ENCODE results near the gene SPESP1. TPM values are rescaled to one million over a fixed set of nuclear protein-coding genes. Genes with fewer than 3 reads are reported as not detected.
A peak's percentile ranks its signal among the peaks of the same experiment; 100 is the strongest.

SPESP1 gene
- total and polyA plus RNA-seq, 2 experiments from 2014 or later: not detected

DNA sequence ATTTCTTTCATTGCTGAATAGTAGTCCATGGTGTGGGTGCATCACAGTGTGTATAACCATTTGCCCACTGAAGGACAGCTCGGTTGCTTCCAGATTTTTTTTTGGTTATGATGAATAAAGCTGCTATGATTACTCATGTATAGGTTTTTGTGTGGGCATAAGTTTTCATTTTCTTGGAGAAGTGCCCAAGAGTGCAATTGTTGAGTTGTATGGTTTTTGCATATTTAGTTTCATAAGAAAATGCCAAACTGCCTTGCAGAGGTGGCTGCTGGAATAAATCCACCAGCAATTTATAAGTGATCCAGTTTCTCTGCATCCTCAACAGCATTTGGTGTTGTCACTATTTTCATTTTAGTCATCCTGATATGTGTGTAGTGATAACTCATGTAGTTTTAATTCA is 8.4 kb upstream of the SPESP1 start:
- no peak for DNase-seq (ENCODE audit: low spot score)

DNA sequence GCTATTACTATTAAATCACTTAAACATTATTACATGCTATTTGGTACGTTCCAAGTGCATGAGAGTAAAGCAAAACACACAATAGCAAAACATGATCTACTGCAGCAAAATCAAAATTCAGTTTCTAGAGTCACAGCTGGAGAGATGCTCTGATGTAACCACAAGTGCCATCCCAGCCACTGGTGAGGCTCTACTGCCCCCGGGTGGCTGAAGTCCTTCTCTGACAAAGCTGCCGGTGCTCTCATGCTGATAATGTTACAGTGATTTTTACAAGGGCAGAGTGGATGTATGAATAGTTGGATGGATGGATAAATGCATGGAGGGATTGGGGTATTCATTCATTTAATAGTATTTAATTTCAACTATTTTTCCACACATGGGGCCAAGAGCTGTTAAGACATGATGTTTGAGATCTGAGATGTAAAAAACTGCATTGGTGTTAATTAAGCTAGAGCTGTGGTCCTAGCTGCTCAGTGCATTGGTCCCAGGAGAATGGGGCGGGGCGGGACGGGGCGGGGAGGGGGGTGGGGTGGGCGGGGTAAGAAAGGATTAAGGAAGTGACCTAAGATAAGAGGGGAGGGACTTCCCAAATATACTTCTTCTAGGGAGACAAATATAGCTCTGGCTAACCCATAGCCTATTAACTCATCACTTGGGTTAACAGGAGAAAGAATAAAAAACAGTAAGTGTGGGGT is 5.3 kb upstream of the SPESP1 start:
- ATAC-seq: peak; percentile 97
- no peaks in the 10 kb centered on the region for H3K4me1 ChIP-seq (ENCODE audit: insufficient read depth)
- peaks cover 5% of the 10 kb centered on the region; the same call in 2 of the 3 replicates for H3K4me1 Mint-ChIP-seq
- DNase-seq (ENCODE audit: low spot score): peak; percentile 92
- no peak overlapping the region for H3K4me3 ChIP-seq
- no peak overlapping the region for H3K4me2 ChIP-seq
- 0 out of 3 replicates have a peak overlapping the region, but pooled peaks have one; percentile 24 for H3K4me3 Mint-ChIP-seq
- peaks cover 2% of the 10 kb centered on the region for H3K27me3 Mint-ChIP-seq (ENCODE audit: insufficient read depth, low read depth, poor library complexity)
- no peak overlapping the region for H3K27ac ChIP-seq (ENCODE audit: low read depth)
- peaks cover 5% of the 10 kb centered on the region; the same call in 2 of the 3 replicates for H3K9me3 Mint-ChIP-seq
- TF ChIP-seq, protein P1, sequence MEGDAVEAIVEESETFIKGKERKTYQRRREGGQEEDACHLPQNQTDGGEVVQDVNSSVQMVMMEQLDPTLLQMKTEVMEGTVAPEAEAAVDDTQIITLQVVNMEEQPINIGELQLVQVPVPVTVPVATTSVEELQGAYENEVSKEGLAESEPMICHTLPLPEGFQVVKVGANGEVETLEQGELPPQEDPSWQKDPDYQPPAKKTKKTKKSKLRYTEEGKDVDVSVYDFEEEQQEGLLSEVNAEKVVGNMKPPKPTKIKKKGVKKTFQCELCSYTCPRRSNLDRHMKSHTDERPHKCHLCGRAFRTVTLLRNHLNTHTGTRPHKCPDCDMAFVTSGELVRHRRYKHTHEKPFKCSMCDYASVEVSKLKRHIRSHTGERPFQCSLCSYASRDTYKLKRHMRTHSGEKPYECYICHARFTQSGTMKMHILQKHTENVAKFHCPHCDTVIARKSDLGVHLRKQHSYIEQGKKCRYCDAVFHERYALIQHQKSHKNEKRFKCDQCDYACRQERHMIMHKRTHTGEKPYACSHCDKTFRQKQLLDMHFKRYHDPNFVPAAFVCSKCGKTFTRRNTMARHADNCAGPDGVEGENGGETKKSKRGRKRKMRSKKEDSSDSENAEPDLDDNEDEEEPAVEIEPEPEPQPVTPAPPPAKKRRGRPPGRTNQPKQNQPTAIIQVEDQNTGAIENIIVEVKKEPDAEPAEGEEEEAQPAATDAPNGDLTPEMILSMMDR (conservative IDR thresholded peaks at IDR 0.05; ENCODE audit: low read depth in 2 of 2): peak; percentile 97 to 99
- no peak for TF ChIP-seq EZH2 (IDR thresholded peaks at IDR 0.05; ENCODE audit: low read depth, unreplicated experiment)
- TF ChIP-seq NANOG (IDR thresholded peaks at IDR 0.05; ENCODE audit: borderline replicate concordance): no peak
- peak; percentile 49 for TF ChIP-seq CREB1 (CRISPR knock-in tag; IDR thresholded peaks at IDR 0.05; ENCODE audit: low read depth)
- H3K79me2 ChIP-seq (replicated peaks; ENCODE audit: insufficient read depth): no peaks in the 10 kb centered on the region
- no peaks in the 10 kb centered on the region for H3F3A ChIP-seq (replicated peaks; ENCODE audit: low read depth)
- no peaks in the 10 kb centered on the region; the same call in 1 of the 2 replicates for H3K9me2 ChIP-seq (ENCODE audit: insufficient read depth)
- H3K36me3 ChIP-seq (ENCODE audit: insufficient read depth): no peaks in the 10 kb centered on the region
- H2AFZ ChIP-seq: peak overlapping the region; percentile 28
- H4K20me1 ChIP-seq (replicated peaks; ENCODE audit: insufficient read depth): no peaks in the 10 kb centered on the region
- H3K36me3 Mint-ChIP-seq (ENCODE audit: low read depth): peaks cover 4% of the 10 kb centered on the region; the same call in 2 of the 3 replicates
- H3K27me3 ChIP-seq (ENCODE audit: insufficient read depth): no peaks in the 10 kb centered on the region
- H3K27ac Mint-ChIP-seq: peak overlapping the region; percentile 30; the same call in 1 of the 2 replicates

More for the DNA sequence above, 8.4 kb upstream of the SPESP1 start:
- no peak for ATAC-seq
- H3K79me2 ChIP-seq (replicated peaks; ENCODE audit: insufficient read depth): no peaks in the 10 kb centered on the region
- Mint-ChIP-seq H3K4me1 (peaks cover 5% of the 10 kb centered on the region; the same call in 2 of the 3 replicates), H3K27ac (no peak overlapping the region), H3K27me3 (ENCODE audit: insufficient read depth, low read depth, poor library complexity) (no peaks in the 10 kb centered on the region), H3K9me3 (no peaks in the 10 kb centered on the region), H3K4me3 (no peak overlapping the region), H3K36me3 (ENCODE audit: low read depth) (no peaks in the 10 kb centered on the region)
- no peak overlapping the region for H3K4me3 ChIP-seq
- no peaks in the 10 kb centered on the region for H3K4me1 ChIP-seq (ENCODE audit: insufficient read depth)
- TF ChIP-seq NANOG (IDR thresholded peaks at IDR 0.05; ENCODE audit: borderline replicate concordance): no peak
- H2AFZ ChIP-seq: no peak overlapping the region
- H3K9me2 ChIP-seq (ENCODE audit: insufficient read depth): no peaks in the 10 kb centered on the region; the same call in 1 of the 2 replicates
- H3K27ac ChIP-seq (ENCODE audit: low read depth): no peak overlapping the region
- H3K4me2 ChIP-seq: no peak overlapping the region
- no peaks in the 10 kb centered on the region for H3K27me3 ChIP-seq (ENCODE audit: insufficient read depth)
- no peaks in the 10 kb centered on the region for H3K36me3 ChIP-seq (ENCODE audit: insufficient read depth)
- no peaks in the 10 kb centered on the region for H4K20me1 ChIP-seq (replicated peaks; ENCODE audit: insufficient read depth)
- no peaks in the 10 kb centered on the region for H3F3A ChIP-seq (replicated peaks; ENCODE audit: low read depth)

DNA sequence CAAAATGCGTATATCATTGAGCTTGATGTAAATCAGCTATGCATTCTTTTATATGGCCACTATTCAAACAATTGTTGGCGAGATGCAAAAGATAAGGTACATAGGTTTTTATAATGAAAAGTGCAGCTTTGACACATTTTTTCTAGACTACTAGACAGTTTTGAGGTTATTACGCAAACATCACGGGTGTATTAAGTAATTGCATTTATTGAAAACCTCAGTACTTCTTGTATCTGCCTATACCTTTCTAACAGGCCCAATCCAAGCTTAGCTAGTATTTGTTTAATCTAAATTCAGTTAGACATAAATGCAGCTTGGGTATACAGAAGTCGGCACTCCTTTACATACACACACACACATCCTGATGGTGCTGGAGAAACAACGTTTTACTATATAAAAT is 2.7 kb downstream of the SPESP1 start:
- Mint-ChIP-seq H3K36me3 (ENCODE audit: low read depth) (peaks cover 4% of the 10 kb centered on the region; the same call in 2 of the 3 replicates), H3K9me3 (peaks cover 5% of the 10 kb centered on the region), H3K27me3 (ENCODE audit: insufficient read depth, low read depth, poor library complexity) (peaks cover 5% of the 10 kb centered on the region), H3K27ac (no peak overlapping the region), H3K4me1 (no peaks in the 10 kb centered on the region), H3K4me3 (no peak overlapping the region)
- no peak overlapping the region for H3K4me2 ChIP-seq
- DNase-seq (ENCODE audit: low spot score) (no peak), ATAC-seq (no peak)
- H3K4me3 ChIP-seq: no peak overlapping the region
- no peaks in the 10 kb centered on the region for H3K4me1 ChIP-seq (ENCODE audit: insufficient read depth)
- no peaks in the 10 kb centered on the region for H3F3A ChIP-seq (replicated peaks; ENCODE audit: low read depth)
- no peaks in the 10 kb centered on the region for H4K20me1 ChIP-seq (replicated peaks; ENCODE audit: insufficient read depth)
- TF ChIP-seq EZH2phosphoT487 (IDR thresholded peaks at IDR 0.05; ENCODE audit: unreplicated experiment) (no peak), POLR2AphosphoS5 (IDR thresholded peaks at IDR 0.05; ENCODE audit: low read depth) (no peak), CREB1 (CRISPR knock-in tag; IDR thresholded peaks at IDR 0.05; ENCODE audit: low read depth) (no peak)
- H3K36me3 ChIP-seq (ENCODE audit: insufficient read depth): no peaks in the 10 kb centered on the region
- H3K79me2 ChIP-seq (replicated peaks; ENCODE audit: insufficient read depth): no peaks in the 10 kb centered on the region
- no peaks in the 10 kb centered on the region for H3K9me2 ChIP-seq (ENCODE audit: insufficient read depth)
- H3K27ac ChIP-seq (ENCODE audit: low read depth): no peak overlapping the region
- no peaks in the 10 kb centered on the region for H3K27me3 ChIP-seq (ENCODE audit: insufficient read depth)
- H2AFZ ChIP-seq: no peak overlapping the region

Data from GM23338 (cell line).